SHP77 (cell line): ENCODE results near the gene PRDX3.

ENCODE experiments used
- DNase-seq, 2 experiments: peaks; one replicate each; lab custom pipeline; 2025; lab: John Stamatoyannopoulos, UW

The PRDX3 gene

DNA sequence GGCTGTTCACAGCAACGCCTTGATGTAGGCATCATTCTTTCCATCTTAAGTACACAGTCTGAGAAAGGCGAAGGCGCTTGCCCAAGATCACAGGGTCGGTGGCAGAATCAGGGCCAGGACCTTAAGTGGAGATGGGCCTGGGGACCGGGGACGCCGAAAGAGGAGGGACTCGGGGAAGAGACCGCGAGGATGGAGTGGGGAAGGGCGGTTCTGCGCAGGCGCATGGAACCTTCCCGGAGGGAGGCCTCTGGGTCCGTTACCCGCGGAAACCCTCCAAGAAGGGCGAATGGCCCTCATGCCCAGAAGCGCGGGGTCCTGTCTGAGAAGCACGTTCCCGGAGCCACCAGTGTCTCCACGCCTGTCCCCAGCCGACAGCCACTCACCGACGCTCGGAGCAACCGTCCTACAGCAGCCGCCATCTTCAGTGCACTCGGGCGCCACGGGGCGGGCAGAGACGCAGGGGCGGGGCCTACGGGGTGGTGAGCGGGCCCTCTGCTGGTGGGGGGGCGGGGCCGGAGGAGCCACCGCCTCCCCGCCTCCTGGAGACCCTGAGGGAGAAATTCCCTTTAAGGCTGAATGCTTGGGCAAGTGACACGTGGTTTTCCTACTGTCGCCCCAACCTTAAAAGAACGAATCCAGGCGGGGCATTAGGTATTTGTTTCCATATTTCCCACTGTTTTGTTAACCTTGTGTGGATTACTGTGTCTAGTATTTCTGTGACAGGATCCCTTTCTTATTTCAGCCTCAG lies at the start of gene PRDX3:
Gene PRDX3, minus strand, starts transcription at position 441 of the 748 bp plus-strand sequence. Its CDS starts 22 bp downstream, at position 419.
- DNase-seq, result peak; percentile 79 to 92

DNA sequence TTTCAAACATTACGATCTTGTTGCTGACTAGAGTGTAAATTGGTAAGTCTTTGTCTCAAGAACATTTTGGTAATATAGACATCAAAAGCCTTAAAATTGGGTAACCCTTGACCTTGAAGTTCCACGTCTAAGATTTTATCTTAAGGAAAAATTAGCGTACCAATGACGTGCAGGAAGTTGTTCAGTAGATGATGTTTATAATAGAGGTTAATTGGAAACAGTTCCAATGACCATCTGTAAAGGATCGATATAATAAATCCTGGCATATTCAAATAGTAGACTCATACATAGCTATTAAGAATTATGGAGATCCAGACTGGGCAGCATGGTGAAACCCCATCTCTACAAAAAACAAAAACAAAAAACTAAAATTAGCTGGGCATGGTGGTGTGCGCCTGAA lies 49.2 kb upstream of the PRDX3 start:
- no peak for DNase-seq

DNA sequence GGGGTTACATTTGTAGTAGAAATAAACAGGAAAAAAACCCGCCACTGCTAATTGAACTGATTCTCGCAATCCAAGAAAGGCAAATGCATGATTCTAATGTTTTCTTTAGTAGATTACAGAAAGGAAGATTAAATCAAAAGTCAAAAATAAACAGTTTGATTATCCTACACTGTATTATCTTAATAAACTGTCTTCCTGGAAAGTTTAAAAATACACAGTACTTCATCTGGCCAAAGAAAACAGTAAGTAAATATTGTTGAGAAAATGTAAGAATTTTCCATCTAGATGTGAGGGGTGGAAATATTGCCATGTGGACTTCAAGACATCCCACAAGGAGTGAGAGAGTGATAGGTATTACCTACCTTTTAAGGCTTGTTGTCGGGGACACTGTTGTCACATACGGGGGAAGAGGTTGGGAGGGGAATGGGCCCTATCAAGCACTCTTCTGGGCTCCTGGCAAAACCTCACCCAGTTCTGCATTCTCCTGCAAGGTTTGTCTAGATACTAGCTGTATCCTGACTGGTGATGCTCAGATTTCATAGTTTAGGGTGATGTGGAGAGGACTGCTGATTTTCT lies 46.6 kb upstream of the PRDX3 start:
- DNase-seq, result no peak

DNA sequence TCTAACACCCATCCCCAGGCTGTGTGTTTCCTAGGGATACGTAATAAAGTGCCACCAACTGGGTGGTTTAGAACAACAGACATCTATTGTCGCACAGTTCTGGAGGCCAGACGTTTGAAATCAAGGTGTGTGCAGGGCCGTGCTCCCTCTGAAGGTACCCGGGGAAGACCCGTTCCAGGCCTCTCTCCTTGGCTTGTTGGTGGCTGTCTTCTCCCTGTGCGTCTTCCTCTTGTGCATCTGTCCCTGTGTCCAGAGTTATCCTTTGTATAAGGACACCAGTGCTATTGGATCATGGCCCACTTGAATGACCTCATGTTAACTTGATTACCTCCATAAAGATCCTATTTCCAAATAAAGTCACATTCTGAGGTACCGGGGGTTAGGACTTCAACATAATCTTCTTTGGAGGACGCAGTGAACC lies 44.4 kb upstream of the PRDX3 start:
- DNase-seq, result no peak

DNA sequence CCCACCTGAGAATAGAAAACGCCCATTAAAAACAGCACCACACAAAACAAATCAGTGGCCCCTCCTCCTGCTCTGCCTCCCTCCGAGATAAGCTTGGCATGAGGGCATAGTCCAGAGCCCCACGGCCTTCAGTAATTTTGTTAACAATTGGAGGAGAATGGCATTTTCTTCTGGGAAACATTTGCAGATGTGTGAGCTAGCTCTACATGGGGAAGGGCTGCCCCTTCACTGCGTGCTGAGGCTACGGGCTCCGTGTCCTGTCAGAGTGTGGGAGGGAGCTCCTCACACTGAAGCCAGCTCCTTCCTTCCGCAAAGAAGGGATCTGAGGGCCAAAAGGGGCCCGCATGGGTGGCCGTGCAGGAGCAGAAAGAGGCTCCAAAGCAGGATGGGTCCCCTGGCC lies 43.9 kb upstream of the PRDX3 start:
- no peak for DNase-seq

DNA sequence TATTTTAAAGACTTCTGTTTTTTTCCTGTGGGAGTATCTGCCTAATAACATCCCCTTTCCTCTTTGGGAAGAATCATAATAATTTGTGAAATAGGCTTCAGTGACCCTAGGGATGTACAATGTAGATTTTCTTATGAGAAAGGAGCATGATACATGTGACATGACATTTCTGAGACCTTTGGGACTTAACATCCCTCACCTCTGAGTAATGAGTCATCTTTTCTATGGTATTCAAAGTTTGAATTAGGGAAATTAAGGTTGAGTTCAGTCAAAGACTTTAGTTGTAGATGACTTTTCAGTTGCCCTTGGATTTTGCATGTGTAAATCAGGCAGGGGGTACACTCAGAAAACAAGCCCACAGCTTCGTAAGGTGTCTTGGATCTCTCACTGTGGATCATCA lies 43.1 kb upstream of the PRDX3 start:
- DNase-seq, result no peak

DNA sequence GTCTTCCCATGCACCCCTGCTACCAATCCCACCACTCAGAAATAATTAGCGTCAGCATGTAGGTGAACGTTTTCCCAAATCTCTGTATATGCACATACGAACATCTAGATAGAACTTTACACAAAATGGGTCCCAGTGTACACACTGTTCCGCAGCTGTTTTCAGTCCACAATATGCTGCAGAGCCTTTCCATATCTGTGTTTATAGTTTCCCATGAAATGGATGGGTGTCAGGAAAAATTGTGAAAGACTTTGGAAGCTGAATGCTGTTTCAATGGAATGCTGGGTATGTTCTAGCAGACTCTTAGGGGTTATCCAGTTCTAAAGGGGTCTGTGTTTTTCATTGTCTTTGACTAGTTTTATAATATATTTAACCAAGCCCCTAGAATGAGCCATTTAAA lies 42.6 kb upstream of the PRDX3 start:
- no peak for DNase-seq

DNA sequence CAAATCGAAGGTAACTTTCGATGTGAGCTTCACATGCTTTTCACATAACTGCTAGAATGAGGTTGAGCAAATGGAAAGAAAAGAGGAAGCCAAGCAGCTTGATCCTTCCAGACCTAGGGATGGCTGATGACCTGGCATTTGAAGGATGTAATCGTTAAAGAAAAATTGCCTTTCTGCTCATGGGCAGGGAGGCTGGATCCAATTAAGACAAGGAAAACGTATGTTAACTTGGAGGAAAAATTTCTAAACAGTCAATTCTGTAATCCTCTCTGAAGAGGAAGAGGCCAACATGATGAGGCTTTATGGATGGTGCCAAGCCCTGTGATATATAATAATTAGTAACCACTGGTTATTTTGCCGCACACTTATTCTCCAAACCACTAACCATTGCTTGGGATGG lies 41.3 kb upstream of the PRDX3 start:
- no peak for DNase-seq

DNA sequence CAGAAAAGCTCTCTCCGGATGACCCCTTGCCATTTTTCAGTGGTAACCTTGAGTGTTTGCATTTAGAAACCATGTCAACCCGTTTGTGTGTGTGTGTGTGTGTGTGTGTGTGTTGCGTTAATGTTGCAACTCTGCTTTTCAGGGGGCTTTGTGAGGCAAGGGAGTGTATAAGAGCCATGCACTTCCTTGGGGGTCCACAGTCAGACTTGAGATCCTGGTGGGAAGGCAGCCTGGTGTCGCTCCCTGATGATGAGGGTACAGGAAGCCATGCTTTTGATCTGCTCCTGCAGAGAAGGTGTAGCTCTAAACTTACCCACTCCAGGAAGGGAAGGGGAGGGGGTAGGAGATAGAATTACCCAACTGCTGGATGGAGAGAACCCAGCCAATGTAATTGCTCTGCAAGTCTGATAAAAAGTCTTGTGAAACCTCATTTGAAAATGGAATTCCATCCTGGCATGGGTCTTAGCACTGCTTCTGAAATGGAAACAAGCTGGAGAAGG lies 39.4 kb upstream of the PRDX3 start:
- DNase-seq, result no peak

DNA sequence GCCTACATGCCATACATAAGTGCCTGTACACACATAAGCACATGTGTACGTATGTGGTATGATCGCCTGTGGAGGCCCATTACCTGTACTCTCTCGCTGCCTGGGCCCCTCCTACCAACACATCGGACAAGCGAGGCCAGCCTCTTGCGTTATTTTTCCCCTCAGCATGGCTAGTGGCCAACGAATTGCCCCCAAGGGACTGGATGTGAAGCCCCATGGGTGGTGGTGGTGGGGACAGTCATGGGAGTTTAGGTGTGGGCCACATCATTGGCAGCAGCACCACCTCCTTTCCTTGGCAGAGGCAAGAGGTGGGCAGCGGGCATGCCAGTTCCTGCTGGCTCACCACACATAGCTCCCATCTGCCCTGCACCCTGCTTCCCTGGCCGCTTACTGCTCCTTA lies 38.8 kb upstream of the PRDX3 start:
- DNase-seq, result no peak

DNA sequence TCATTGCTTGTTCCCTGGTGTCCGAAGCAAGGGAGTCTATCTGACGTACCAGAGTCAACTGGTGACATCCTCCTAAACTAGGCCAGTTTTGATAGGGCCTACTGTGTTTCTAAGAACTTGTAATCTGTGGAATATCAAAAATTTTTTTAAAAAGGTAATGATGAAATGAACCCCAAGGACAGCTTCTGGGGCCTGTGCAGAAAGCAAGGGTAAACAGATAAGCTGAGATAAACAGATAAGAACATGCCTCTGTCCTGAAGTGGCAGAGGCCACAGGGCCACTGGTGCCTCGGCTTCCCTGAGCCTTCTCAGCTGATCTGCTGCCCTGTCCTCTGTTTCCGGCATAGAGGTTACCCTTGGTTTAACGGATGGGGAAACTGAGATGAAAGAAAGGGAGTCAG lies 37.5 kb upstream of the PRDX3 start:
- no peak for DNase-seq

DNA sequence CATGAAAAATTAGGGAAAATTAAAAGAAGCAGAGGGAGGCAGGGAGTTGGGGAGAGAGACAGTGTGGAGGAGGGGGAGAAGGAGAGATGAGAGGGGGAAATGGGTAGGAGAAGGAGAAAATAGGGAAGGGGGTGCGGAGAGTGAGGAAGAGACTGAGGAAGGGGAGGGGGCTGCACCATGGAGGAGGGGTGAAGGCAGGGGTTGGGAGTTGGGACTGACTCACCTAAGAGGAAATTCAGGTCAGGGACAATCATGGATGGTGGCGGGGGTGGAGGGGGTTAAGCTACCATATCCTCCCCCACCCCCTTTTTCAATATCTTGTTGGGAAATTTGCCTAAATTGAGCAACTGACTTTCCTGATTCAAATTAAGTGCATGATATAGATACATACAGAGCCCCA lies 36.8 kb upstream of the PRDX3 start:
- no peak for DNase-seq

DNA sequence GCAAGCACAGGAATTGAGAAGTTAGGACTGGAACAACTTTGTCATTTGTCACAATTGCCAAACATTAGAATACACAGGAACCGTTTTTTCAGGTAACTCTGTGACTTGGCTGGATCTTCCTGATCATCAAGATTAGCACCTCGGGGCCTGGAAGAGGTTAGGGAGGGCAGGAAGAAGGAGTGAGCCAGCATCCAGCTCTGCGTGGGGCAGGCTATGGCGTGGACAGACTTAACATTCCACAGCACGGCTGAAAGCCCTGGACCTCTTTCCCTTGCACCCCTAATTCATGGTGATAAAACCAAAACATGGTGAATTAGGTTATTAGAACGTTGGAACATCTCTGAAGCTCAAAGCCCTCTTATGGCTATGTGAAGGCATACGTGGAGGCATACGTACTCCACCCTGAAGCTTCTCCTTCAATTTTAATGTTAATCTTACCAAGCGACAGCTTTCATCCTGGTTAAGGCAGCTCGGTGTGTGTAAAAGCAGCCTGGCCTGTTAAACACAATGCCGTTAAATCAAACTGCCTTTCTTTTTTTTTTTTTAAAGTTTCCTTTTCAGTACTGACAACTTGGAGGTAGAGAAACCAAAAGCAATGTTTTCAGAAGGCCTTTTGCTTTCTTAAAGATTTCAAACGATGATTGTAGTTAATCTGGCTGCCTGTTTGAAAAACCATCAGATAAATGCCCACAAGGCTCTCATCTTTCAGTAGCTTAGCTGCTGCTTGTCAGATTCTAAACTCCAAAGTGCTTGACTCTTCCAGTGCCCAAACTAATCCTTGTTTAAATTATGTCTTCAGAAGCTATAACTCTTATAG lies 33.2 kb upstream of the PRDX3 start:
- no peak for DNase-seq

DNA sequence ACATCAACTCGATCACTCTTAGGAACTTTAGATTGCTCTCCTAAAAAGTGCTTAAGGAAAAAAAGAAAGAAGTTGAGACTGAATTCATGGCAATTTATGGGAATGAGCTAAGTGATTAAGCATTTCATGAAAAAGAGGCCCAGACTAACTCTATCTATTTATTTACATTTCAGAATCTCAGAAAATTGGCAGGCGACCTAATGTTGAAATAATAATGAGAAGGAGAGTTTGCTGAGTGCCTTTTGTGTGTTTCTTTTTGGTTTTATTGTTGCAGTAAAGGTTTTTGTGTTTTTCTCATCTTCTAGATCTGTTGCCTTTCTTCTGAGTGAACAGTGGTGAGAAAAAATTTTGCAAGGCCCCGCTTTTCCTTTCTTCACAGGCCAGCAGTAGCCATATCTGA lies 32.6 kb upstream of the PRDX3 start:
- DNase-seq, result no peak

DNA sequence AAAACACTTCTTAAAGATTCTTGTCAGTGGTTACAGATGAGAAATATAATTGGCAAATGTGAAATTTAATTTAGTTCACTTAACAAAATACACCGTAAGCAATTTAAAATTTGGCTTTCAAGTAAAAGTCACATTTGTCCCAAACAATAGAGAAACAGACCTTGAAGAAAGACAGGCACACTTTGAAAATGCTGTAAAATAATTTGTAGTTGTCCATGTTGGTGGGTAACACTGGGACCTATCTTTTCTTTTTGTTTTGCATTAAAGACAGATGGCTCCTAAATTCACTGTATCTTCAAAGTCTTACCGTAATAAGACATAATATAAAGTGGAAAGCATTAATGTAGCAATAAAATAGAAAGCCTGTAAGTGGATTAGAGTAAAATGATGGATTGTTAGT lies 32.0 kb upstream of the PRDX3 start:
- no peak for DNase-seq

DNA sequence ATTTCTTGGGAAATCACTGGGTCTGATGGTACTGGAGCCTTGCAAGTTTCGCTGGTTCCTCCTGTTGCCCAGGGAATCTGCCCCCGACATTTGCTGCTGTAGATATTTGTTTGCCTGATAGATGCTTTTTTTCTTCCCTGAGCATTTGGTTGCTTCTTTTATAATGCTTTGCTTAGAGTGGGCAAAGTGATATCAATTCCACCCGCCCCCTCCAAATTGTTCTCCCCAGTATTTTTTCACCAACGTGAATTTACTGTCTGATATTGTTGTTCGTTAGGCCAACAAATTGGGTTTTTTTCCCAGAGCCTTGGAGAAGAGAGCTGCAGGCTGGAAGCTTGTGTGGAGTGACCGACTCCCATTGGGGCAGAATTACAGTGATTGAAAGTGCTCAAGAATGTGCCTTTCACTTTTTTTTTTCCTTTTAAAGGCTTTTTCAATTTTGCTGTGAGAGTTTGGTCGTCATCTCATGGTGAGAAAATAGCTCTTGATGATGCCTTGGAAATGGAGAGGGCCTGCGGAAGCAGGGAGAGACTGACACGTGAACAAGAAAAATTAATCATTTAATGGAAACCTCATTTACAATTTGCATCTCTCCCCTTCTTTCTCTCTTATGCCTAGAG lies 31.2 kb upstream of the PRDX3 start:
- no peak for DNase-seq

DNA sequence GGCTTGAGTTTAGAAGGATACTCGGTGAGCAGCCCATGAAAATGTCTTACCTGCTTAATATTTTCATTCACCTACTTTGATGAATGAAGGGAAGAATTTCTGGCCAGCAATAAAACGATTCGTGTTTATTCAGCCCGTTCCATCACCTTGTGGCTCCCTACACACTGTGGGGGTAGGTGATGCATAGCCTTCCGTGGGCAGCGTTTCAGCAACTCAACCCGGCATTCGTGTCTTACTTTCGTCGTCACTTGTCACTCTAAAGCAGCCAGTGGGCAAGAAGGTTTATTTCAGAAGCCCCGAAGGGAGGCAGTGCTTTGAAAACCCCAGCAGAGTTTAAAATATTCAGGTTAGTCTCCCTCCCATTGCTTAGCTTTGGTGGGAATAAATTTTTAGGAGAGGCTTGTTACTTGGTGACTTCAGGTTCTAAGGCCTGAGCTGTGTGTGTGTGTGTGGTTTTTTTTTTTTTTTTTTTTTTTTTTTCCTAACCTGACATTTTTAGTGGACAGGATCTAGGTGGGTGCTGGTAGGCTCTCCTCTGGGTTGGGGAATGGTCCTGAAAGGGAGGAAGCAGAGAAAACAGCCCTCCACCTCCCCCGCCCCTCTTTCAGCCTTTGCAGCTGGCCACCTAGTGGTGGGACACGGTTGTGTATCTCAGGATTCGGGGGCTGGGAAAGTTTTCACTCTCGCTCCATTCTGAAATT lies 30.6 kb upstream of the PRDX3 start:
- DNase-seq, result peak; percentile 57 to 60

DNA sequence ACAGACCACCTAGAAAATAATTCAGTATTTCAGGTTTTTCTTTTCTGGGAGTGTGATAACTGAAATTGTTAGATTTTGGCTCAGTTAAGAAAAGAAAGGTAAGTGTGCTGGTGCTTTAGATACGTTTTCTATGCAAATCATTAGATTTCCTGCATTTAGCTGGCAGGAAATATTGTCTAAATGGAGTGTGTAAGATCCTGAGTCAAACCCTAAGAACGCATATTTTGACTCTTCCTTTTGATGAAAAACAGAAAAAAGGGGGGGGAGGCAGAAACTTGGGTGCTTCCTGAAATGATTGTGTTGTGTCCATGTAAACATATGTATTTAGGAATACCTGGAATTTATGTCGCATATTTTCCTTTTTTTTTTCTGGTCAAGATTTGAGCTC lies 29.9 kb upstream of the PRDX3 start:
- no peak for DNase-seq

DNA sequence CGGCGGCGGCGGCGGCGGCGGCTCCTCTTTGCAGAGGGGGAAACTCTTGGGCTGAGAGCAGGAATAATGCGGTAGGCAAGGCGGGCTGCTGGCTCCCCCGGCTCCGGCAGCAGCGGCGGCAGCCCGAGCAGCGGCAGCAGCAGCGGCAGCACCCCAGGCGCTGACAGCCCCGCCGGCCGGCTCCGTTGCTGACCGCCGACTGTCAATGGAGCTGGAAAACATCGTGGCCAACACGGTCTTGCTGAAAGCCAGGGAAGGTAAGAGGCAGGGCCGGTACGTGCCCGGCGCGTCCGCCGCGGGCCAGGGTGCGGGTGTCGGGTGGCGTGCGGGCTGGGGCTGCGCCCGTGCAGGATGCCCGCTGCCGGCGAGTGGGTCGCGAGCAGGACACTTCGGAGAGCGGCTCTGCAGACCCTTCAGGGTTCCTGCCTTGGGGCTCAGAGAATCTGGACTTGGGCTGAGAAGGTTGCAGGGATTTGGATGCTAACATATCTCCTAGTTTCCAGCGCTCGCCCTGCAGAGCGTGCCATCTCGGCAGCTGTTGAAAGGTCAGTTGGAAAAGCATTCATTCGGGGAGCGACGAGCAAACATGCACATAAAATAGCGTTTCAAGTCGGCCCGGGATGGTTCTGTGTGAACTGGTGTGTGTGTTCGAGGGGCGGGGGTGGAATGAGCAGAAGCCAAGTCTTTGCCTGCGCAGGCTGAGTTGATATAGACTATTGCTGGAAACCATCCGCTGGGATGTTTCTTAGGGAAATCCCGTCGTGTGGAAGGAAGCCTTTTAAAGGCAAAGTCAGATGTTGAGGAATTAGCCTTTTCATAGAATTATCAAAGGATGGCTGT lies 29.3 kb upstream of the PRDX3 start:
- peak; percentile 30 to 77 for DNase-seq

DNA sequence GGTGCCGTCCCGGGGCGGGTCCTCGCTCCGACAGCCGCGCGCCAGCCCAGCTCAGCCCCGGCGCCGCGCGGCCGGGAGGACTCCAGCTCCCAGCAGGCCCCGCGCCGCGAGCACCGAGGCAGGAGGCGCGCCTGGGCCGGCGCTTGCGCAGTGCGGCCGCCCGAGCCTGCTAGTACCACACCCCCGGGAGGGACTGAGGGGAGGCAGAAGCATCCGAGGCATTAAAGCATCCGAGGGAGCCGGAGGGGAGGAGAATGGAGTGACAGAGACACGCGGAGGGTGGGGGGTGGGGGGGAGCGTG lies 28.7 kb upstream of the PRDX3 start, which contains the start of gene GRK5:
Gene GRK5, plus strand, starts transcription at position 206 of the 301 bp plus-strand sequence. CDS start 347 bp downstream, outside the sequence.
- peak; percentile 94 to 97 for DNase-seq
